GM18861 (cell line): ENCODE results near the gene OR5D18.
"Not testable (repeated sequence)": the region's sequence is repeated elsewhere in the genome, so short reads cannot be mapped to it uniquely, and the experiment has no call there.

Experiments
- ATAC-seq: cut with Tn5 transposase; IDR thresholded peaks from one replicate; pipeline ENCODE4 v1.9.1; 2021; ENCODE audit not compliant: unreplicated experiment

The OR5D18 gene

GRCh38 chr11:55819330-55819729 is at the start of gene OR5D18:
OR5D18 (plus strand) TSS chr11:55819630; CDS start chr11:55819630, 0 bp downstream.
- no peak for ATAC-seq

GRCh38 chr11:55773138-55773537 is 46.3 kb upstream of the OR5D18 start, which contains the start of gene OR5D13:
OR5D13 (plus strand) TSS chr11:55773438; CDS start chr11:55773438, 0 bp downstream.
- ATAC-seq: no peak

GRCh38 chr11:55791606-55792005 is 27.8 kb upstream of the OR5D18 start:
- ATAC-seq: no peak

GRCh38 chr11:55793321-55793720 is 26.1 kb upstream of the OR5D18 start:
- no peak for ATAC-seq

- ATAC-seq: no peak
These were observed 24.2 kb upstream of the OR5D18 start, which contains the start of gene OR5D14 for GRCh38 chr11:55795256-55795655. OR5D14 (plus strand) TSS chr11:55795556; CDS start chr11:55795556, 0 bp downstream.

GRCh38 chr11:55806248-55806647 is 13.2 kb upstream of the OR5D18 start:
- no peak for ATAC-seq

GRCh38 chr11:55811067-55811466 is 8.4 kb upstream of the OR5D18 start, which contains the start of gene OR5L1:
OR5L1 (plus strand) TSS chr11:55811367; CDS start chr11:55811467, 100 bp downstream.
- ATAC-seq: no peak

- no peak for ATAC-seq
These were observed 7.5 kb downstream of the OR5D18 start, which contains the start of gene OR5L2 for GRCh38 chr11:55826919-55827318. OR5L2 (plus strand) TSS chr11:55827219; CDS start chr11:55827219, 0 bp downstream.

- no peak for ATAC-seq
These were observed 19.0 kb downstream of the OR5D18 start, which contains the start of gene OR5D16 for GRCh38 chr11:55838452-55838851. OR5D16 (plus strand) TSS chr11:55838752; CDS start chr11:55838752, 0 bp downstream.

- ATAC-seq: no peak
These were observed 28.0 kb downstream of the OR5D18 start for GRCh38 chr11:55847453-55847852.

- no peak for ATAC-seq
These were observed 29.6 kb downstream of the OR5D18 start for GRCh38 chr11:55849037-55849436.

- ATAC-seq: no peak
These were observed 32.7 kb downstream of the OR5D18 start for GRCh38 chr11:55852141-55852540.

- ATAC-seq: no peak
These were observed 35.3 kb downstream of the OR5D18 start for GRCh38 chr11:55854704-55855103.

- ATAC-seq: not testable (repeated sequence)
These were observed 47.9 kb downstream of the OR5D18 start for GRCh38 chr11:55867354-55867753.
